HG02852 (cell line): Measurements from ENCODE around the gene ERLEC1.
A peak's percentile ranks its signal among the peaks of the same experiment; 100 is the strongest.
"Not testable (repeated sequence)": the region's sequence is repeated elsewhere in the genome, so short reads cannot be mapped to it uniquely, and the experiment has no call there.

Experiments
- ATAC-seq: cut with Tn5 transposase; IDR thresholded peaks from one replicate; pipeline ENCODE4 v1.9.1; 2021; ENCODE audit warnings: mild to moderate bottlenecking, moderate library complexity; ENCODE audit not compliant: unreplicated experiment

Gene ERLEC1

GRCh38 chr2:53828331-53828730 is 41.5 kb downstream of the ERLEC1 start:
- no peak for ATAC-seq

- no peak for ATAC-seq
Observed at GRCh38 chr2:53829273-53829979, 42.6 kb downstream of the ERLEC1 start.

- not testable (repeated sequence) for ATAC-seq
Observed at GRCh38 chr2:53829980-53830290, 43.1 kb downstream of the ERLEC1 start.

GRCh38 chr2:53840580-53840979 is 53.7 kb downstream of the ERLEC1 start:
- no peak for ATAC-seq

GRCh38 chr2:53841651-53842050 is 54.8 kb downstream of the ERLEC1 start:
- not testable (repeated sequence) for ATAC-seq

GRCh38 chr2:53842891-53843290 is 56.0 kb downstream of the ERLEC1 start:
- ATAC-seq: no peak

- no peak for ATAC-seq
Observed at GRCh38 chr2:53843595-53843994, 56.8 kb downstream of the ERLEC1 start.

- ATAC-seq: no peak
Observed at GRCh38 chr2:53848062-53848461, 61.2 kb downstream of the ERLEC1 start.

GRCh38 chr2:53851052-53851757 is 64.4 kb downstream of the ERLEC1 start:
- not testable (repeated sequence) for ATAC-seq

- ATAC-seq: no peak
Observed at GRCh38 chr2:53852532-53852931, 65.7 kb downstream of the ERLEC1 start.

GRCh38 chr2:53854678-53855077 is 67.8 kb downstream of the ERLEC1 start:
- ATAC-seq: peak; percentile 66

GRCh38 chr2:53856272-53856671 is 69.4 kb downstream of the ERLEC1 start:
- no peak for ATAC-seq

GRCh38 chr2:53859206-53860181 is 72.7 kb downstream of the ERLEC1 start, which contains the start of gene GPR75:
Gene GPR75, minus strand, starts transcription at chr2:53859967. Its CDS starts 5,211 bp downstream, at chr2:53854756.
- ATAC-seq: no peak

GRCh38 chr2:53861824-53862223 is 75.0 kb downstream of the ERLEC1 start:
- no peak for ATAC-seq

GRCh38 chr2:53863538-53864227 is 76.8 kb downstream of the ERLEC1 start:
- ATAC-seq: no peak

GRCh38 chr2:53865264-53865663 is 78.4 kb downstream of the ERLEC1 start:
- no peak for ATAC-seq

- ATAC-seq: no peak
Observed at GRCh38 chr2:53865962-53866361, 79.1 kb downstream of the ERLEC1 start.

- no peak for ATAC-seq
Observed at GRCh38 chr2:53867169-53867568, 80.3 kb downstream of the ERLEC1 start.

GRCh38 chr2:53867773-53868172 is 80.9 kb downstream of the ERLEC1 start:
- ATAC-seq: no peak
